ENCODE measurements around the gene SUMO3. TPM values are rescaled to one million over a fixed set of nuclear protein-coding genes. Genes with fewer than 3 reads are reported as not detected.
A peak's percentile ranks its signal among the peaks of the same experiment; 100 is the strongest.

The SUMO3 gene
- total RNA-seq, 2 donors from 2014 or later, result 52.6 to 86.2 TPM

- no peaks in the 10 kb centered on the region for H3K36me3 Mint-ChIP-seq (ENCODE audit: low read depth)
- ATAC-seq (replicated peaks), result no peak
- H3K4me3 Mint-ChIP-seq, result no peak overlapping the region
- peaks cover 8% of the 10 kb centered on the region for H3K4me1 Mint-ChIP-seq
- no peaks in the 10 kb centered on the region for H3K27me3 Mint-ChIP-seq
- no peaks in the 10 kb centered on the region for H3K9me3 Mint-ChIP-seq
- peak overlapping the region; percentile 3 for H3K27ac Mint-ChIP-seq
Measured at GRCh38 chr21:44761011-44761729, 56.7 kb downstream of the SUMO3 start.

- no peak overlapping the region for H3K27ac Mint-ChIP-seq
- H3K4me1 Mint-ChIP-seq, result peaks cover 3% of the 10 kb centered on the region
- ATAC-seq (replicated peaks), result no peak
- no peaks in the 10 kb centered on the region for H3K36me3 Mint-ChIP-seq (ENCODE audit: low read depth)
- no peak overlapping the region for H3K4me3 Mint-ChIP-seq
- no peaks in the 10 kb centered on the region for H3K27me3 Mint-ChIP-seq
- no peaks in the 10 kb centered on the region for H3K9me3 Mint-ChIP-seq
Measured at GRCh38 chr21:44760376-44760775, 57.5 kb downstream of the SUMO3 start.

GRCh38 chr21:44759628-44760285 is 58.1 kb downstream of the SUMO3 start:
- Mint-ChIP-seq H3K9me3 (no peaks in the 10 kb centered on the region), H3K27me3 (no peaks in the 10 kb centered on the region), H3K36me3 (ENCODE audit: low read depth) (no peaks in the 10 kb centered on the region), H3K4me1 (no peaks in the 10 kb centered on the region), H3K27ac (no peak overlapping the region), H3K4me3 (no peak overlapping the region)
- no peak for ATAC-seq (replicated peaks)

GRCh38 chr21:44758781-44759627 is 58.9 kb downstream of the SUMO3 start:
- ATAC-seq (replicated peaks), result no peak
- H3K9me3 Mint-ChIP-seq, result no peaks in the 10 kb centered on the region
- H3K4me1 Mint-ChIP-seq, result no peaks in the 10 kb centered on the region
- no peak overlapping the region for H3K27ac Mint-ChIP-seq
- no peak overlapping the region for H3K4me3 Mint-ChIP-seq
- H3K27me3 Mint-ChIP-seq, result no peaks in the 10 kb centered on the region
- H3K36me3 Mint-ChIP-seq (ENCODE audit: low read depth), result no peaks in the 10 kb centered on the region

DNA sequence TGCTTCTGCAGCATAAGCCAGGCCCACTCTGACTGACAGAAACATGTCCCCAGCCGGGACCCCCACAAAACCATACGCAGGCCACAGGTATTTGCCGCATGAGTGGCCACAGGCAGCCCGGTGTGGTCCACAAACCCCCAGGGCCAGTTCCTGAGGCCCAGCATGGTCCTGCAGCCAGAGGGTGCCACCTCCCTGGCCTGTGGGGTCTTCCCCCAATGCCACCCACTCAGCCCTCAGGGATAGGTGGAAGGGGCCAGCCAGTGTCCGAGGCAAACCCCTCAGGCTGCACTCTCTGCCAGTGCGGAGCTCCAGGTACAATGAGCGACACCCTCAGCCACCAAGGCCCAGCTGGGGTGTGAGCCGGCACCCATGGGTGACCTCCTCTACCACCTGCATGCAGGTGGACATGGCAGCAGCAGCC is 59.7 kb downstream of the SUMO3 start:
- Mint-ChIP-seq H3K27ac (no peak overlapping the region), H3K36me3 (ENCODE audit: low read depth) (no peaks in the 10 kb centered on the region), H3K9me3 (no peaks in the 10 kb centered on the region), H3K27me3 (no peaks in the 10 kb centered on the region), H3K4me3 (no peak overlapping the region), H3K4me1 (no peaks in the 10 kb centered on the region)
- ATAC-seq (replicated peaks), result no peak

GRCh38 chr21:44757731-44758130 is 60.1 kb downstream of the SUMO3 start:
- H3K27me3 Mint-ChIP-seq, result no peaks in the 10 kb centered on the region
- no peak overlapping the region for H3K4me3 Mint-ChIP-seq
- H3K36me3 Mint-ChIP-seq (ENCODE audit: low read depth), result no peaks in the 10 kb centered on the region
- no peaks in the 10 kb centered on the region for H3K4me1 Mint-ChIP-seq
- no peak for ATAC-seq (replicated peaks)
- H3K9me3 Mint-ChIP-seq, result no peaks in the 10 kb centered on the region
- no peak overlapping the region for H3K27ac Mint-ChIP-seq

- Mint-ChIP-seq H3K27me3 (no peaks in the 10 kb centered on the region), H3K36me3 (ENCODE audit: low read depth) (no peaks in the 10 kb centered on the region), H3K4me1 (no peaks in the 10 kb centered on the region), H3K27ac (no peak overlapping the region), H3K9me3 (no peaks in the 10 kb centered on the region), H3K4me3 (no peak overlapping the region)
- no peak for ATAC-seq (replicated peaks)
Measured at GRCh38 chr21:44756423-44757185, 61.3 kb downstream of the SUMO3 start.

Other genes with a start within 250 kb of the SUMO3 start
- not detected for gene KRTAP10-4, start 244.3 kb downstream of the SUMO3 start, total RNA-seq
- not detected for gene KRTAP10-5, start 237.5 kb downstream of the SUMO3 start, total RNA-seq
- not detected for gene KRTAP10-6, start 225.6 kb downstream of the SUMO3 start, total RNA-seq
- not detected for gene KRTAP10-7, start 217.5 kb downstream of the SUMO3 start, total RNA-seq
- not detected for gene KRTAP10-8, start 206.0 kb downstream of the SUMO3 start, total RNA-seq
- gene KRTAP10-9, start 191.0 kb downstream of the SUMO3 start, total RNA-seq, result not detected
- not detected for gene KRTAP10-10, start 180.7 kb downstream of the SUMO3 start, total RNA-seq
- gene KRTAP10-11, start 171.6 kb downstream of the SUMO3 start, total RNA-seq, result not detected
- gene KRTAP12-4, start 163.4 kb downstream of the SUMO3 start, total RNA-seq, result not detected
- gene KRTAP12-3, start 160.1 kb downstream of the SUMO3 start, total RNA-seq, result not detected
- not detected for gene KRTAP12-2, start 151.1 kb downstream of the SUMO3 start, total RNA-seq
- not detected for gene KRTAP12-1, start 135.9 kb downstream of the SUMO3 start, total RNA-seq
- not detected for gene KRTAP10-12, start 120.9 kb downstream of the SUMO3 start, total RNA-seq
- gene TSPEAR, start 106.5 kb downstream of the SUMO3 start, total RNA-seq, result under 1 TPM in 1 of 2 donors, not detected in 1; 0.08 TPM
- gene UBE2G2, start 16.2 kb downstream of the SUMO3 start, total RNA-seq, result 100 to 1,000 TPM in 1 of 2 donors, 10 to 100 TPM in 1; 88.9 to 136 TPM
- gene PTTG1IP, start 55.6 kb upstream of the SUMO3 start, total RNA-seq, result 10 to 100 TPM; 76.5 to 78.8 TPM
- gene ITGB2, start 102.8 kb upstream of the SUMO3 start, total RNA-seq, result 100 to 1,000 TPM; 240 to 302 TPM
- 10 to 100 TPM; 28.6 to 56.7 TPM for gene SLX9, start 122.0 kb upstream of the SUMO3 start, total RNA-seq